HepG2 (cell line): ENCODE measurements around the gene LAX1. TPM values are rescaled to one million over a fixed set of nuclear protein-coding genes. Genes with fewer than 3 reads are reported as not detected.

Source experiments
- ATAC-seq: fragments of 200-7000 bp; cut with Tn5 transposase; 3 replicates; pipeline ENCODE4 v1.9.1; 2020; ENCODE audit warnings: mild to moderate bottlenecking, moderate library complexity
- BruUV-seq: library from RNA; stranded (reverse); fragments of 400-500 nt; replicated peaks from 2 replicates; lab custom pipeline; 2021; lab: Mats Ljungman, UMichigan
- CTCF ChIA-PET: fragments of 300-600 bp; formaldehyde crosslinking; extraction: SDS; loops from one replicate; lab custom pipeline; 2021; ENCODE audit warnings: low total read pairs, inconsistent platforms, low intra/inter-chr PET ratio; lab: Yijun Ruan, JAX
- POLR2A ChIA-PET: fragments of 350-600 bp; sonication (Branson Sonifier 250); formaldehyde crosslinking; loops from one replicate; lab custom pipeline; 2020; ENCODE audit warnings: antibody characterized with exemption, inconsistent platforms; lab: Yijun Ruan, JAX
- DNase-seq: peaks from one replicate; pipeline ENCODE4 v3.0.0-alpha.2; 2015; ENCODE audit warnings: low spot score
- FAIRE-seq: peaks from 3 replicates; lab custom pipeline; 2011; peaks lifted over from hg19 to GRCh38; lab: Jason Lieb, UNC
- H2AFZ ChIP-seq: one replicate; pipeline ENCODE4 v1.6.1; 2011; ENCODE audit warnings: low read length, inconsistent platforms
- H3K27ac ChIP-seq: fragments of 300-600 bp; 3 replicates; pipeline ENCODE4 v1.8.0; 2011; ENCODE audit warnings: mixed run types, mild to moderate bottlenecking, mixed read lengths, low read length, inconsistent platforms; ENCODE audit not compliant: insufficient read depth; ENCODE audit errors: extremely low read length
- H3K27me3 ChIP-seq, 2 experiments: fragments of 200-600 bp in 1 of 2; 2 replicates in 1 of 2; 3 replicates in 1 of 2; pipeline versions ENCODE4 v1.6.0 to v1.8.0; 2011; ENCODE audit warnings: low read length in 2 of 2, mild to moderate bottlenecking in 2 of 2, moderate library complexity in 2 of 2, inconsistent platforms in 1 of 2; ENCODE audit not compliant: insufficient read depth in 2 of 2, control insufficient read depth in 1 of 2
- H3K36me3 ChIP-seq, 2 experiments: fragments of 200-600 bp in 1 of 2; replicated peaks in 1 of 2; 2 replicates in 1 of 2; 3 replicates in 1 of 2; pipeline versions ENCODE4 v1.5.1 to v1.8.0; 2011; ENCODE audit warnings: low read length in 2 of 2, inconsistent platforms in 1 of 2; ENCODE audit not compliant: insufficient read depth in 2 of 2, control insufficient read depth in 1 of 2
- H3K4me1 ChIP-seq: 2 replicates; pipeline ENCODE4 v1.5.1; 2012; ENCODE audit warnings: low read length, inconsistent platforms; ENCODE audit not compliant: insufficient read depth
- H3K4me2 ChIP-seq: 2 replicates; pipeline ENCODE4 v1.6.0; 2011; ENCODE audit warnings: low read depth, low read length, inconsistent platforms
- H3K4me3 ChIP-seq, 3 experiments: fragments of 200-600 bp in 1 of 3; sonication (generic), shearing (Covaris generic) in 1 of 3; replicated peaks in 1 of 3; 2 replicates each; pipeline ENCODE4 v1.5.1; 2011 to 2016; ENCODE audit warnings: low read length in 3 of 3, inconsistent platforms in 2 of 3, low read depth in 2 of 3, mild to moderate bottlenecking in 2 of 3, control low read depth in 1 of 3, mixed read lengths in 1 of 3; ENCODE audit not compliant: insufficient read depth in 1 of 3
- H3K79me2 ChIP-seq: one replicate; pipeline ENCODE4 v1.6.1; 2011; ENCODE audit warnings: low read length, inconsistent platforms; ENCODE audit not compliant: insufficient read depth
- H3K9ac ChIP-seq: 2 replicates; pipeline ENCODE4 v1.6.0; 2011; ENCODE audit warnings: mild to moderate bottlenecking, low read depth, low read length, inconsistent platforms; ENCODE audit not compliant: insufficient read depth
- H3K9me3 ChIP-seq: 2 replicates; pipeline ENCODE4 v1.5.1; 2012; ENCODE audit warnings: mild to moderate bottlenecking, low read length
- H4K20me1 ChIP-seq: 2 replicates; pipeline ENCODE4 v1.6.0; 2011; ENCODE audit warnings: inconsistent platforms, mild to moderate bottlenecking, low read length, moderate library complexity; ENCODE audit not compliant: insufficient read depth
- ATF3 ChIP-seq: sonication (generic); formaldehyde crosslinking; IDR thresholded peaks from 2 replicates; pipeline ENCODE4 v1.4.0; 2020; ENCODE audit warnings: missing genetic modification reagents
- ATM ChIP-seq: fragments of 450-650 bp; IDR thresholded peaks from 2 replicates; pipeline ENCODE4 v1.7.1; 2017; ENCODE audit warnings: mild to moderate bottlenecking, borderline replicate concordance
- DZIP1 ChIP-seq: sonication (generic); formaldehyde crosslinking; IDR thresholded peaks from 2 replicates; pipeline ENCODE4 v1.5.0; 2020; ENCODE audit warnings: mild to moderate bottlenecking, missing genetic modification reagents
- GATA4 ChIP-seq: sonication (generic); IDR thresholded peaks from 2 replicates; pipeline ENCODE4 v1.6.1; 2016; ENCODE audit warnings: antibody characterized with exemption, low read depth, borderline replicate concordance
- HNF4G ChIP-seq, 2 experiments: sonication (generic) in 1 of 2; formaldehyde crosslinking in 1 of 2; IDR thresholded peaks; 2 replicates each; pipeline versions ENCODE4 v1.4.0 to v1.6.1; 2011 to 2020; ENCODE audit warnings: borderline replicate concordance in 2 of 2, low read depth in 2 of 2, mild to moderate bottlenecking in 2 of 2, low read length in 1 of 2, missing genetic modification reagents in 1 of 2, moderate library complexity in 1 of 2
- HOMEZ ChIP-seq: IDR thresholded peaks from 2 replicates; pipeline ENCODE4 v1.6.1; 2016; ENCODE audit warnings: low read depth
- PHB2 ChIP-seq: fragments of 450-650 bp; IDR thresholded peaks from 2 replicates; pipeline ENCODE4 v1.6.1; 2018; ENCODE audit not compliant: partially characterized antibody
- POLR2AphosphoS5 ChIP-seq: IDR thresholded peaks from 2 replicates; pipeline ENCODE4 v1.6.1; 2012; ENCODE audit warnings: low read depth, low read length
- REPIN1 ChIP-seq: sonication (generic); formaldehyde crosslinking; IDR thresholded peaks from 2 replicates; pipeline ENCODE4 v1.8.0; 2022; ENCODE audit warnings: missing genetic modification reagents, low read depth, mild to moderate bottlenecking, borderline replicate concordance
- RFX5 ChIP-seq: IDR thresholded peaks from 2 replicates; pipeline ENCODE4 v1.6.1; 2011; ENCODE audit warnings: low read depth, low read length, improper control_type of control experiment
- SAFB2 ChIP-seq: sonication (generic); formaldehyde crosslinking; IDR thresholded peaks from 2 replicates; pipeline ENCODE4 v1.5.1; 2020; ENCODE audit warnings: missing genetic modification reagents, low read depth, mild to moderate bottlenecking, borderline replicate concordance
- SOX13 ChIP-seq, 3 experiments: fragments of 450-650 bp in 1 of 3; sonication (generic) in 1 of 3; formaldehyde crosslinking in 1 of 3; IDR thresholded peaks in 2 of 3; conservative IDR thresholded peaks in 1 of 3; 2 replicates each; pipeline versions ENCODE4 v1.5.0 to v1.6.1; 2016 to 2020; ENCODE audit warnings: antibody characterized with exemption in 1 of 3, mild to moderate bottlenecking in 1 of 3, missing compliant biosample characterization in 1 of 3, missing genetic modification reagents in 1 of 3, moderate library complexity in 1 of 3
- UBTF ChIP-seq: sonication (generic); formaldehyde crosslinking; IDR thresholded peaks from 2 replicates; pipeline ENCODE4 v1.4.0; 2020; ENCODE audit warnings: mild to moderate bottlenecking, missing genetic modification reagents
- ZBTB1 ChIP-seq: sonication (generic); formaldehyde crosslinking; IDR thresholded peaks from 2 replicates; pipeline ENCODE4 v1.4.0; 2020; ENCODE audit warnings: missing genetic modification reagents, borderline replicate concordance
- ZNF292 ChIP-seq: sonication (generic); formaldehyde crosslinking; IDR thresholded peaks from 2 replicates; pipeline ENCODE4 v1.8.1; 2022; ENCODE audit warnings: mild to moderate bottlenecking, low read depth, missing genetic modification reagents, borderline replicate concordance
- ZNF670 ChIP-seq: sonication (generic); formaldehyde crosslinking; IDR thresholded peaks from 2 replicates; pipeline ENCODE4 v1.8.0; 2022; ENCODE audit warnings: mild to moderate bottlenecking, missing genetic modification reagents, borderline replicate concordance
- ZNF746 ChIP-seq: sonication (generic); formaldehyde crosslinking; IDR thresholded peaks from 2 replicates; pipeline ENCODE4 v1.8.0; 2022; ENCODE audit warnings: mild to moderate bottlenecking, missing genetic modification reagents
- ZNF891 ChIP-seq: sonication (generic); formaldehyde crosslinking; IDR thresholded peaks from 2 replicates; pipeline ENCODE4 v1.5.0; 2020; ENCODE audit warnings: mild to moderate bottlenecking, missing genetic modification reagents
- WGBS: methylation state at CpG from one replicate; pipeline ENCODE4 v1.1.6; 2017; ENCODE audit warnings: low lambda C conversion rate; 5-methylcytosine and 5-hydroxymethylcytosine counted together
- in situ Hi-C: cut with HindIII; loops from 2 replicates; pipeline ENCODE4 v1.10.0; 2017; ENCODE audit warnings: low pct_unique_long_range_greater_than_20kb; ENCODE audit not compliant: extremely low pct_ligation_motif_present
- intact Hi-C: fragments of 100-400 bp; cut with micrococcal nuclease; formaldehyde crosslinking; loops from one replicate; pipeline ENCODE4 v1.10.0; 2022; ENCODE audit not compliant: unreplicated experiment
- polyA plus RNA-seq, 8 experiments: library from polyadenylated mRNA; depleted of rRNA in 3 of 8; stranded (reverse) in 7 of 8; unstranded in 1 of 8; fragments of >200 nt; fragmentation: Illumina TruSeq in 4 of 8; extraction: Trizol in 4 of 8; gene quantifications; 2 replicates each; pipeline versions ENCODE4 v1.2.1 to v1.2.3, GENCODE V29; 2011 to 2016; ENCODE audit warnings: low read depth in 4 of 8, missing spikeins in 1 of 8, mixed read lengths in 1 of 8; ENCODE audit not compliant: insufficient read depth in 1 of 8
- total RNA-seq, 5 experiments: library from RNA; depleted of rRNA; stranded (reverse); fragments of >200 nt; fragmentation: Illumina TruSeq; extraction: Trizol; gene quantifications; 2 replicates each; pipeline ENCODE4 v1.2.3, GENCODE V29; 2016; ENCODE audit warnings: low read depth in 1 of 5

The LAX1 gene
- total and polyA plus RNA-seq, 2 of the 13 experiments (the other 11 are each of a cell fraction or from before 2014, with no cell fraction given), result not detected

GRCh38 chr1:203777596-203777995 is 12.6 kb downstream of the LAX1 start:
- ATAC-seq (no peak), DNase-seq (no peak), FAIRE-seq (no peak)
- ChIA-PET POLR2A (no interaction called here), CTCF (no interaction called here)
- in situ Hi-C loops (no loop called here), intact Hi-C loops (no loop called here)
- Histone ChIP-seq H3K27ac (no peak overlapping the region), H3K9me3 (no peaks in the 10 kb centered on the region), H4K20me1 (no peaks in the 10 kb centered on the region), H3K4me1 (no peaks in the 10 kb centered on the region), H3K27me3 (no peaks in the 10 kb centered on the region; a peak in 1 of 5 replicates), H3K4me3 (no peak overlapping the region), H3K9ac (no peak overlapping the region), H3K4me2 (no peak overlapping the region), H2AFZ (no peak overlapping the region), H3K79me2 (no peaks in the 10 kb centered on the region), H3K36me3 (no peaks in the 10 kb centered on the region)
- 64% methylated on average over 3 of the region's 3 CpGs for WGBS
- BruUV-seq, result no TSS peak
- no peak for TF ChIP-seq ZNF292 (CRISPR knock-in tag)
- no peak for TF ChIP-seq PHB2
- no peak for TF ChIP-seq ZNF746
- TF ChIP-seq ZNF670 (CRISPR knock-in tag), result no peak
- TF ChIP-seq ZNF891 (CRISPR knock-in tag), result no peak
- TF ChIP-seq UBTF, result no peak
- TF ChIP-seq REPIN1 (CRISPR knock-in tag), result no peak
- no peak for TF ChIP-seq ATF3 (CRISPR knock-in tag)
- TF ChIP-seq RFX5, result no peak
- no peak for TF ChIP-seq ZBTB1 (CRISPR knock-in tag)
- no peak for TF ChIP-seq DZIP1
- TF ChIP-seq ATM, result no peak
- TF ChIP-seq POLR2AphosphoS5, result no peak
- TF ChIP-seq SAFB2, result no peak
- TF ChIP-seq HOMEZ (CRISPR knock-in tag), result no peak
- TF ChIP-seq HNF4G (IDR thresholded peaks at IDR 0.05; ENCODE audit: borderline replicate concordance, low read depth, low read length), result no peak
- no peak for TF ChIP-seq HNF4G (CRISPR knock-in tag; IDR thresholded peaks at IDR 0.05; ENCODE audit: borderline replicate concordance, low read depth)
- TF ChIP-seq GATA4, result no peak
- TF ChIP-seq SOX13 (IDR thresholded peaks at IDR 0.05), result no peak
- no peak for TF ChIP-seq SOX13 (CRISPR knock-in tag; conservative IDR thresholded peaks at IDR 0.05 in 1 of 2, IDR thresholded peaks at IDR 0.05 in 1 of 2)
